Smooth muscle cell (in vitro differentiated cells): ENCODE measurements around the gene MSH4. TPM values are rescaled to one million over a fixed set of nuclear protein-coding genes. Genes with fewer than 3 reads are reported as not detected.
A peak's percentile ranks its signal among the peaks of the same experiment; 100 is the strongest.
"Not testable (repeated sequence)": the region's sequence is repeated elsewhere in the genome, so short reads cannot be mapped to it uniquely, and the experiment has no call there.

Experiments
- DNase-seq: peaks from one replicate; lab custom pipeline; 2025; ENCODE audit not compliant: unreplicated experiment; lab: John Stamatoyannopoulos, UW
- H2AFZ ChIP-seq: fragments of 200-600 bp; sonication (generic); 2 replicates; pipeline ENCODE4 v1.6.0; 2016; ENCODE audit warnings: antibody characterized with exemption, low read depth, mild to moderate bottlenecking
- H3F3A ChIP-seq: fragments of 200-600 bp; sonication (generic); 2 replicates; pipeline ENCODE4 v1.6.0; 2017; ENCODE audit warnings: antibody characterized with exemption, low read depth
- H3K27ac ChIP-seq: fragments of 200-600 bp; sonication (generic); 2 replicates; pipeline ENCODE4 v1.5.1; 2016; ENCODE audit warnings: low read depth, mild to moderate bottlenecking
- H3K27me3 ChIP-seq: fragments of 200-600 bp; sonication (generic); 2 replicates; pipeline ENCODE4 v1.6.1; 2016; ENCODE audit warnings: low read depth, mild to moderate bottlenecking
- H3K36me3 ChIP-seq: fragments of 200-600 bp; sonication (generic); 2 replicates; pipeline ENCODE4 v1.5.1; 2016; ENCODE audit warnings: low read depth
- H3K4me1 ChIP-seq: fragments of 200-600 bp; sonication (generic); 2 replicates; pipeline ENCODE4 v1.5.1; 2016; ENCODE audit warnings: low read depth
- H3K4me2 ChIP-seq: fragments of 200-600 bp; sonication (generic); 2 replicates; pipeline ENCODE4 v1.6.0; 2016; ENCODE audit warnings: mild to moderate bottlenecking
- H3K4me3 ChIP-seq: fragments of 200-600 bp; sonication (generic); 2 replicates; pipeline ENCODE4 v1.5.1; 2016; ENCODE audit warnings: mild to moderate bottlenecking
- H3K79me2 ChIP-seq: fragments of 200-600 bp; sonication (generic); 2 replicates; pipeline ENCODE4 v1.6.0; 2016; ENCODE audit warnings: low read depth, mild to moderate bottlenecking
- H3K9ac ChIP-seq: fragments of 200-600 bp; sonication (generic); 2 replicates; pipeline ENCODE4 v1.6.0; 2016; ENCODE audit warnings: low read depth
- H3K9me3 ChIP-seq: fragments of 200-600 bp; sonication (generic); replicated peaks from 2 replicates; pipeline ENCODE4 v1.5.1; 2016; ENCODE audit warnings: low read depth
- H4K20me1 ChIP-seq: fragments of 200-600 bp; sonication (generic); 2 replicates; pipeline ENCODE4 v1.6.0; 2016; ENCODE audit warnings: low read depth
- CTCF ChIP-seq: fragments of 200-600 bp; sonication (generic); IDR thresholded peaks from 2 replicates; pipeline ENCODE4 v1.5.1; 2017; ENCODE audit warnings: borderline replicate concordance, mild to moderate bottlenecking, antibody characterized with exemption; ENCODE audit not compliant: insufficient read depth, poor library complexity, severe bottlenecking
- WGBS: methylation state at CpG from one replicate; pipeline ENCODE4 v1.1.7; 2016; ENCODE audit warnings: low lambda C conversion rate; 5-methylcytosine and 5-hydroxymethylcytosine counted together
- polyA plus RNA-seq: library from polyadenylated mRNA; unstranded; fragments of >200 nt; fragmentation: Nextera tagmentation; extraction: Ambion mirVana; gene quantifications from 2 replicates; pipeline ENCODE4 v1.2.1, GENCODE V29; 2016
- total RNA-seq: library from RNA; depleted of rRNA; stranded (reverse); fragments of >200 nt; gene quantifications from 2 replicates; pipeline ENCODE4 v1.2.3, GENCODE V29; 2014

MSH4 gene
- total and polyA plus RNA-seq, 2 experiments from 2014 or later, result not detected

GRCh38 chr1:75765697-75766355 lies 30.9 kb upstream of the MSH4 start:
- no peaks in the 10 kb centered on the region for H4K20me1 ChIP-seq
- H2AFZ ChIP-seq, result no peak overlapping the region
- TF ChIP-seq CTCF, result no peak
- peak overlapping the region; percentile 30 for H3K4me2 ChIP-seq
- peak overlapping the region; percentile 85 for H3K27ac ChIP-seq
- no peak for DNase-seq
- no peak overlapping the region for H3K9ac ChIP-seq
- H3K27me3 ChIP-seq, result no peaks in the 10 kb centered on the region
- no peaks in the 10 kb centered on the region for H3K36me3 ChIP-seq
- H3K4me1 ChIP-seq, result peaks cover 6% of the 10 kb centered on the region
- no peak overlapping the region for H3K4me3 ChIP-seq
- WGBS, result 20% methylated on average over 1 of the region's 1 CpG
- H3F3A ChIP-seq, result no peaks in the 10 kb centered on the region
- H3K9me3 ChIP-seq, result no peaks in the 10 kb centered on the region
- no peaks in the 10 kb centered on the region for H3K79me2 ChIP-seq

GRCh38 chr1:75768016-75768415 lies 28.7 kb upstream of the MSH4 start:
- H3K4me2 ChIP-seq, result no peak overlapping the region
- H3K36me3 ChIP-seq, result no peaks in the 10 kb centered on the region
- H3K9ac ChIP-seq, result no peak overlapping the region
- no peak overlapping the region for H3K4me3 ChIP-seq
- peak overlapping the region; percentile 13 for H3K27ac ChIP-seq
- H2AFZ ChIP-seq, result no peak overlapping the region
- no peaks in the 10 kb centered on the region for H3K9me3 ChIP-seq
- no peak for TF ChIP-seq CTCF
- no peaks in the 10 kb centered on the region for H3F3A ChIP-seq
- H3K4me1 ChIP-seq, result peaks cover 6% of the 10 kb centered on the region
- H3K27me3 ChIP-seq, result no peaks in the 10 kb centered on the region
- DNase-seq, result no peak
- 97% methylated on average over 1 of the region's 1 CpG for WGBS
- no peaks in the 10 kb centered on the region for H4K20me1 ChIP-seq
- H3K79me2 ChIP-seq, result no peaks in the 10 kb centered on the region

- Histone ChIP-seq H3K4me1 (peaks cover 6% of the 10 kb centered on the region), H3F3A (no peaks in the 10 kb centered on the region), H3K4me2 (no peak overlapping the region), H3K9ac (no peak overlapping the region), H2AFZ (no peak overlapping the region), H3K4me3 (no peak overlapping the region), H3K9me3 (no peaks in the 10 kb centered on the region), H4K20me1 (no peaks in the 10 kb centered on the region), H3K36me3 (no peaks in the 10 kb centered on the region), H3K27me3 (no peaks in the 10 kb centered on the region), H3K27ac (no peak overlapping the region), H3K79me2 (no peaks in the 10 kb centered on the region)
- TF ChIP-seq CTCF, result no peak
- 82% methylated on average over 1 of the region's 1 CpG for WGBS
- no peak for DNase-seq
Measured at GRCh38 chr1:75770761-75771160, 25.9 kb upstream of the MSH4 start.

GRCh38 chr1:75771978-75772377 lies 24.7 kb upstream of the MSH4 start:
- TF ChIP-seq CTCF, result no peak
- no peaks in the 10 kb centered on the region for H3K79me2 ChIP-seq
- no peaks in the 10 kb centered on the region for H3K27me3 ChIP-seq
- H3K27ac ChIP-seq, result no peak overlapping the region
- DNase-seq, result no peak
- H3K9ac ChIP-seq, result no peak overlapping the region
- H3K4me3 ChIP-seq, result no peak overlapping the region
- H3K4me2 ChIP-seq, result no peak overlapping the region
- H3K36me3 ChIP-seq, result no peaks in the 10 kb centered on the region
- H3K9me3 ChIP-seq, result no peaks in the 10 kb centered on the region
- no peaks in the 10 kb centered on the region for H3F3A ChIP-seq
- H3K4me1 ChIP-seq, result no peaks in the 10 kb centered on the region
- H4K20me1 ChIP-seq, result no peaks in the 10 kb centered on the region
- no peak overlapping the region for H2AFZ ChIP-seq
- 74% methylated on average over 3 of the region's 3 CpGs for WGBS

- H3K4me3 ChIP-seq, H3K4me1 ChIP-seq, DNase-seq, H3F3A ChIP-seq, H2AFZ ChIP-seq, H3K4me2 ChIP-seq, H3K27ac ChIP-seq, H3K9ac ChIP-seq, H3K79me2 ChIP-seq, H3K36me3 ChIP-seq, H3K9me3 ChIP-seq, H4K20me1 ChIP-seq, H3K27me3 ChIP-seq: not testable (repeated sequence)
- WGBS, result 89% methylated on average over 4 of the region's 4 CpGs
Measured at GRCh38 chr1:75777812-75778211, 18.9 kb upstream of the MSH4 start.
